AG09319 (cell line): Measurements from ENCODE around the gene MPC2.

Experiments
- DNase-seq: peaks from one replicate; pipeline ENCODE4 v3.0.0-alpha.2; 2010; ENCODE audit warnings: low read depth; ENCODE audit errors: extremely low read depth
- TF ChIP-seq, protein P1 (sequence below): IDR thresholded peaks from 2 replicates; pipeline ENCODE4 v1.5.1; 2011; ENCODE audit warnings: low read depth, mild to moderate bottlenecking, inconsistent platforms, low read length, moderate library complexity

The MPC2 gene

DNA sequence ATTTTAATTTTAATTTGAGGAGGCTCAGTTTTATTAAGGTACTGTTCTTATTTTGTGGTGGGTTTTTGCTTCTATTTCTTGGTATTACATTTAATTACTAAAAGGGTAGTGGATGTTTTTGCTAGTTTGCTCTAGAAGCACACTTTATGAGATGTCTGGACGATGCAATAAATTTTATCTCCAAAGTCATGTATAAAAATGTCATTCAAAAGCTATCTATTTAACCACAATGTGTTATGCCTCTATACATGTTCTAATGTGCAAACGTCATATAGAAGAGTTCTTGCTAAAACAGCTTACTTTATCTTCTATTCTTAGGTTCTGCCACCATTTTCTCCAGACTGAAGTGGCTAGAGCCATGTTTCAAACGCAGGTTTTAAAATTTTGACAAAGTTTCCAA is 12.9 kb upstream of the MPC2 start:
- DNase-seq: no peak
- TF ChIP-seq, protein P1, sequence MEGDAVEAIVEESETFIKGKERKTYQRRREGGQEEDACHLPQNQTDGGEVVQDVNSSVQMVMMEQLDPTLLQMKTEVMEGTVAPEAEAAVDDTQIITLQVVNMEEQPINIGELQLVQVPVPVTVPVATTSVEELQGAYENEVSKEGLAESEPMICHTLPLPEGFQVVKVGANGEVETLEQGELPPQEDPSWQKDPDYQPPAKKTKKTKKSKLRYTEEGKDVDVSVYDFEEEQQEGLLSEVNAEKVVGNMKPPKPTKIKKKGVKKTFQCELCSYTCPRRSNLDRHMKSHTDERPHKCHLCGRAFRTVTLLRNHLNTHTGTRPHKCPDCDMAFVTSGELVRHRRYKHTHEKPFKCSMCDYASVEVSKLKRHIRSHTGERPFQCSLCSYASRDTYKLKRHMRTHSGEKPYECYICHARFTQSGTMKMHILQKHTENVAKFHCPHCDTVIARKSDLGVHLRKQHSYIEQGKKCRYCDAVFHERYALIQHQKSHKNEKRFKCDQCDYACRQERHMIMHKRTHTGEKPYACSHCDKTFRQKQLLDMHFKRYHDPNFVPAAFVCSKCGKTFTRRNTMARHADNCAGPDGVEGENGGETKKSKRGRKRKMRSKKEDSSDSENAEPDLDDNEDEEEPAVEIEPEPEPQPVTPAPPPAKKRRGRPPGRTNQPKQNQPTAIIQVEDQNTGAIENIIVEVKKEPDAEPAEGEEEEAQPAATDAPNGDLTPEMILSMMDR: no peak

DNA sequence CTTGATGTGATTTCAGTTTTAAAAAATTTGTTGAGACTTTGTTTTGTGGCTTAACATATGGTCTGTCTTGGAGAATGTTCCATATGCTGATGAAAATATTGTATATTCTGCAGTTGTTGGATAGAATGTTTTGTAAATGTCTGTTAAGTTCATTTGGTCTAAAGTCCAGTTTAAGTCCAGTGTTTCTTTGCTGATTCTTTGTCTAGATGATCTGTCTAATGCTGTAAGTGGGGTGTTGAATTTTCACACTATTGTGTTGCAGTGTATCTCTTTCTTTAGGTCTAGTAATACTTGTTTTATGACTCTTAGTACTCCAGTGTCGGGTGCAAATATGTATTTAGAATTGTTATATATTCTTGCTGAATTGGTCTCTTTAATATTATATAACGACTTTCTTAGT is 10.9 kb upstream of the MPC2 start:
- DNase-seq: no peak
- TF ChIP-seq, protein P1: no peak

DNA sequence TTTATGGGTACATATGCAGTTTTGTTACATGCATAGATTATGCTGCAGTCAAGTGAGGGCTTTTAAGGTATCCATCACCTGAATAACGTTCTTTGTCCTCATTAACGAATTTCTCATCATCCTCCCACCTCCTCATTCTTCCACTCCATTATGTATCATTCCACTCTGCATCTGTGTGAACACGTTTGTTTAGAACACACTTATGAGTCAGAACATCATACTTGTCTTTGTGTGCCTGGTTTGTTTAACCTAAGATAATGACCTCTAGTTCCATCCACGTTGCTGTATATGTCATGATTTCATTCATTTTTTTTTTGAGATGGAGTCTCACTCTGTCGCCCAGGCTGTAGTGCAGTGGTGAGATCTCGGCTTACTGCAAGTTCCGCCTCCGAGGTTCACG is 6.7 kb upstream of the MPC2 start:
- TF ChIP-seq, protein P1: no peak

DNA sequence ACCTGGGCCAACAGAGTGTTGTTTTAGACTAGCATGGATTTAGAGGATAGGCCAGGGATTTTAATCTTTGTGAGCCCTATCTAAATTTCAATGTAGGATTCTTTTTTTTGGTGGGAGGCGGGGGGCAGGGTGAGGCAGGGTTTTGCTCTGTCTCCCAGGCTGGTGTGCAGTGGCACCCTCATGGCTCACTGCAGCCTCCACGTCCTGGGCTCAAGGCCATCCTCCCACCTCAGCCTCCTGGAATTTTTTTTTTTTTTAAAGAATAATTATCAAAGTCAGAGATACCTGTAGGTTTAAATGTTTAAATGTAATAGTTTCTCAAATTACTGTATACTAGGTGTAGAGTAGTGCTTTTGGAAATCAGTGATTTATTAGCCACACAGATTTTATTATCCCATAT is 3.4 kb upstream of the MPC2 start:
- TF ChIP-seq, protein P1: no peak
- no peak for DNase-seq

More for the DNA sequence above, 6.7 kb upstream of the MPC2 start:
- DNase-seq: no peak

DNA sequence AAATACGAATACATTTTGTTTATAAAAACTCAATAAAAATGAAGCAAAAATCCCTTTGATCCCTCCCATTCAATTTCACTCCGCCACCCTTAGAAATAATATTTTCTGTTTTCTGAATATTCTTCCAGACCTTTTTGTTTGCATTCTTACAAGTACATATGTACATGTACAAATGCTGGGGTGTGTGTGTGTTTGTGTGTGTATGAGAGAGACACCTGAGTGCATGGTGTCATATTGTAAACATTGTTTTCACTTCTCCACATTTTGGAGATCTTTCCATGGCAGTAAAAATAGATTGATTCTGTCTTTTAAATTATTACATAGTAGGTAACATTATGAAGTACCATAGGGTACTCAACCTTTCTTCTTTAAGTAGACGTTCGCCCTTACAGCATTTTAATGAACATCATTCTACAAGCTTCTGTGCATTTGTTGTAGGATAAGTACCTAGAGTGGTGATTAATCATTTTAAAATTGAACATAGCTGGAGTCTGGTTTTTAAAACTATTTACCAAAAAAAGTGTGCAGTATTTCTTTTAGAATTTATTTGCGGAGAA is 1.3 kb upstream of the MPC2 start:
- no peak for DNase-seq
- TF ChIP-seq, protein P1: no peak

DNA sequence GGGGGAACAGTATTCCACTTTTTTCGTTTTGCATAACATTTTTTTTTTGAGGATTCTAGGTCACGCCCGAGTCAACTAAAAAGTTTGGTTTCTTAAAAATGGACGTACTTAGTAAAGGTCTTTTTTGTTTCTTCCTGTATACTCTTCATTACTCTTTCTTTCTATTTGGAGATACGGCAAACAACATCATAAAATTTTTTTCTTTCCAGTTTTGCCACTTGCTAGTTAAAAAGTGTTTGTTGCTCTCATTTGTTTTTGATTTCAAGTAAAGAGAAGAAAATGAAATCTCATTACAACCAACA is 788 bp upstream of the MPC2 start:
- DNase-seq: no peak
- TF ChIP-seq, protein P1: no peak

DNA sequence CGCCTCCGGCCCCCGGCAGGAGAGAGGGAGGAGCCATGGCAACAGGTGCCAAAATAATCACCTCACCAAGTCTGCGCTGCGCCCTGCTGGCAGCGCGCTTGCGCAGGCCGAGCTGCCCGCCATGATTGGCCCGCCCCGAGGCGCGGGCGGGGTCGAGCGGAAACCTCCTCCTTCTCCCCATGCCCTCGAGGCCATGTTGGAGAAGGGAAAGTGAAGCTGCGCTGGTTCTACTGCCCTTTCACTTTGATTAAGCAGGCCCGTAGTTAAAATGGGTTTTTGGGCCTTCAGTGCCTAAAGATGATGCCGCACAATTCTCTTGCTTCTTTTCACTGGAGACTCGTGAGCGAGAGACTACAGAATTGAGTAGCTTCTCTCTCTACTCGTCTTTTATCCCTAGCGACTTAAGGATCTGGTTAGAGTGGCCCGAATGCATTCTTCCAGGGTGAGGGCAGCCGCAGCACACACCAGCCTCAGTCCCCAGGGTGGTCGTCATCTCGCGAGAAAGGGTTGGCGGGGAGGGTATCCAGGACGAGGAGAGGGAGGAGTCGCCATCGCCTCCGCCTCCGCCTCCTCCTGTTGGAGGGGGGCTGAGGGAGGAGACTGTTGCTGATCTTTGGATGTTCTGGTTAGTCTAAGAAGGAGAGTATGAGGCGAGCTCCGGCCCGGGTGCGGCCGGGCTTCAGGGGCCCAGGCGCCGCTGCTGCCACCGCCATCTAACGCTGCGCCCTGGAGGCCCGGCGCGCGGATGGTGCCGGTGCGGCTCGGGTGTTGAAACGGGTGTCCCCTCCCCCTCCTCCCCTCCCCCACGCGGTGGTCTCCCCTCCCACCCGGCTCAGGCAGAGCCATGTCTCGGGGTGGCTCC is 573 bp downstream of the MPC2 start, which contains the start of gene DCAF6:
TSS of gene DCAF6 (plus strand) at position 616 of the 862 bp plus-strand sequence. CDS start at position 845, 229 bp downstream.
- TF ChIP-seq, protein P1: no peak
- DNase-seq: peak; percentile 97
